ENCODE measurements around the gene KIF25.

KIF25 gene

GRCh38 chr6:168081858-168082546 lies 84.5 kb downstream of the KIF25 start:
- Histone ChIP-seq H3K4me2 (ENCODE audit: low read depth, low read length, poor library complexity, severe bottlenecking) (no peak overlapping the region), H3K4me3 (ENCODE audit: low read length, poor library complexity, severe bottlenecking) (no peak overlapping the region), H3K9me2 (replicated peaks; ENCODE audit: low read depth, low read length) (no peaks in the 10 kb centered on the region), H3K9me3 (ENCODE audit: insufficient read depth, low read depth, low read length) (peaks cover 15% of the 10 kb centered on the region; the same call in 1 of the 2 replicates), H2AFZ (ENCODE audit: low read length) (no peak overlapping the region), H3K79me2 (ENCODE audit: insufficient read depth, low read length) (no peaks in the 10 kb centered on the region), H3K27me3 (ENCODE audit: insufficient read depth, low read length, poor library complexity, severe bottlenecking) (no peaks in the 10 kb centered on the region), H3K4me1 (ENCODE audit: insufficient read depth, low read length, poor library complexity, severe bottlenecking) (no peaks in the 10 kb centered on the region), H4K20me1 (ENCODE audit: insufficient read depth, low read length, poor library complexity, severe bottlenecking) (no peaks in the 10 kb centered on the region), H3F3A (ENCODE audit: low read depth) (no peaks in the 10 kb centered on the region), H3K9ac (ENCODE audit: low read depth, low read length, poor library complexity, severe bottlenecking) (no peak overlapping the region), H3K36me3 (ENCODE audit: insufficient read depth, low read length) (no peaks in the 10 kb centered on the region)
- TF ChIP-seq, protein P1, sequence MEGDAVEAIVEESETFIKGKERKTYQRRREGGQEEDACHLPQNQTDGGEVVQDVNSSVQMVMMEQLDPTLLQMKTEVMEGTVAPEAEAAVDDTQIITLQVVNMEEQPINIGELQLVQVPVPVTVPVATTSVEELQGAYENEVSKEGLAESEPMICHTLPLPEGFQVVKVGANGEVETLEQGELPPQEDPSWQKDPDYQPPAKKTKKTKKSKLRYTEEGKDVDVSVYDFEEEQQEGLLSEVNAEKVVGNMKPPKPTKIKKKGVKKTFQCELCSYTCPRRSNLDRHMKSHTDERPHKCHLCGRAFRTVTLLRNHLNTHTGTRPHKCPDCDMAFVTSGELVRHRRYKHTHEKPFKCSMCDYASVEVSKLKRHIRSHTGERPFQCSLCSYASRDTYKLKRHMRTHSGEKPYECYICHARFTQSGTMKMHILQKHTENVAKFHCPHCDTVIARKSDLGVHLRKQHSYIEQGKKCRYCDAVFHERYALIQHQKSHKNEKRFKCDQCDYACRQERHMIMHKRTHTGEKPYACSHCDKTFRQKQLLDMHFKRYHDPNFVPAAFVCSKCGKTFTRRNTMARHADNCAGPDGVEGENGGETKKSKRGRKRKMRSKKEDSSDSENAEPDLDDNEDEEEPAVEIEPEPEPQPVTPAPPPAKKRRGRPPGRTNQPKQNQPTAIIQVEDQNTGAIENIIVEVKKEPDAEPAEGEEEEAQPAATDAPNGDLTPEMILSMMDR (conservative IDR thresholded peaks at IDR 0.05; ENCODE audit: low read length) = no peak
- no peak for TF ChIP-seq EZH2phosphoT487 (IDR thresholded peaks at IDR 0.05; ENCODE audit: borderline replicate concordance)

- no peaks in the 10 kb centered on the region for H3K27me3 ChIP-seq (ENCODE audit: insufficient read depth, low read length, poor library complexity, severe bottlenecking)
- H3K4me2 ChIP-seq (ENCODE audit: low read depth, low read length, poor library complexity, severe bottlenecking) = no peak overlapping the region
- no peak overlapping the region for H3K9ac ChIP-seq (ENCODE audit: low read depth, low read length, poor library complexity, severe bottlenecking)
- H2AFZ ChIP-seq (ENCODE audit: low read length) = no peak overlapping the region
- H3K4me1 ChIP-seq (ENCODE audit: insufficient read depth, low read length, poor library complexity, severe bottlenecking) = no peaks in the 10 kb centered on the region
- H3K79me2 ChIP-seq (ENCODE audit: insufficient read depth, low read length) = no peaks in the 10 kb centered on the region
- no peaks in the 10 kb centered on the region for H3K9me2 ChIP-seq (replicated peaks; ENCODE audit: low read depth, low read length)
- H4K20me1 ChIP-seq (ENCODE audit: insufficient read depth, low read length, poor library complexity, severe bottlenecking) = no peaks in the 10 kb centered on the region
- H3K4me3 ChIP-seq (ENCODE audit: low read length, poor library complexity, severe bottlenecking) = no peak overlapping the region
- TF ChIP-seq, protein P1 (conservative IDR thresholded peaks at IDR 0.05; ENCODE audit: low read length) = no peak
- TF ChIP-seq EZH2phosphoT487 (IDR thresholded peaks at IDR 0.05; ENCODE audit: borderline replicate concordance) = no peak
- H3K9me3 ChIP-seq (ENCODE audit: insufficient read depth, low read depth, low read length) = peaks cover 15% of the 10 kb centered on the region; the same call in 1 of the 2 replicates
- H3K36me3 ChIP-seq (ENCODE audit: insufficient read depth, low read length) = no peaks in the 10 kb centered on the region
- H3F3A ChIP-seq (ENCODE audit: low read depth) = no peaks in the 10 kb centered on the region
Observed at GRCh38 chr6:168082860-168083513, 85.5 kb downstream of the KIF25 start.

- peaks cover 15% of the 10 kb centered on the region; the same call in 1 of the 2 replicates for H3K9me3 ChIP-seq (ENCODE audit: insufficient read depth, low read depth, low read length)
- H4K20me1 ChIP-seq (ENCODE audit: insufficient read depth, low read length, poor library complexity, severe bottlenecking) = no peaks in the 10 kb centered on the region
- no peaks in the 10 kb centered on the region for H3K4me1 ChIP-seq (ENCODE audit: insufficient read depth, low read length, poor library complexity, severe bottlenecking)
- no peak overlapping the region for H3K4me2 ChIP-seq (ENCODE audit: low read depth, low read length, poor library complexity, severe bottlenecking)
- no peaks in the 10 kb centered on the region for H3F3A ChIP-seq (ENCODE audit: low read depth)
- H2AFZ ChIP-seq (ENCODE audit: low read length) = no peak overlapping the region
- no peaks in the 10 kb centered on the region for H3K36me3 ChIP-seq (ENCODE audit: insufficient read depth, low read length)
- no peak overlapping the region for H3K4me3 ChIP-seq (ENCODE audit: low read length, poor library complexity, severe bottlenecking)
- no peaks in the 10 kb centered on the region for H3K79me2 ChIP-seq (ENCODE audit: insufficient read depth, low read length)
- no peaks in the 10 kb centered on the region for H3K9me2 ChIP-seq (replicated peaks; ENCODE audit: low read depth, low read length)
- H3K9ac ChIP-seq (ENCODE audit: low read depth, low read length, poor library complexity, severe bottlenecking) = no peak overlapping the region
- TF ChIP-seq, protein P1 (conservative IDR thresholded peaks at IDR 0.05; ENCODE audit: low read length) = no peak
- TF ChIP-seq EZH2phosphoT487 (IDR thresholded peaks at IDR 0.05; ENCODE audit: borderline replicate concordance) = no peak
- no peaks in the 10 kb centered on the region for H3K27me3 ChIP-seq (ENCODE audit: insufficient read depth, low read length, poor library complexity, severe bottlenecking)
Observed at GRCh38 chr6:168083514-168083885, 86.0 kb downstream of the KIF25 start.

Data from Loucy (cell line).